OCI-LY1 (cell line): ENCODE data around the gene OR2A2.

Experiments
- H2AFZ ChIP-seq: fragments of 200-600 bp; sonication (generic), shearing (Covaris generic); 2 replicates; pipeline ENCODE4 v1.6.0; 2014; ENCODE audit warnings: antibody characterized with exemption, mild to moderate bottlenecking, low read length
- H3F3A ChIP-seq: fragments of 200-600 bp; sonication (generic), shearing (Covaris generic); 2 replicates; pipeline ENCODE4 v1.6.0; 2014; ENCODE audit warnings: mild to moderate bottlenecking, antibody characterized with exemption, low read length, moderate library complexity; ENCODE audit not compliant: insufficient read depth
- H3K27ac ChIP-seq: fragments of 200-600 bp; sonication (generic); 2 replicates; pipeline ENCODE4 v1.5.1; 2014; ENCODE audit warnings: low read length, mixed run types, mild to moderate bottlenecking, low read depth; ENCODE audit not compliant: poor library complexity, severe bottlenecking
- H3K27me3 ChIP-seq: fragments of 200-600 bp; sonication (generic); 2 replicates; pipeline ENCODE4 v1.6.0; 2014; ENCODE audit warnings: antibody characterized with exemption, mild to moderate bottlenecking, low read length, moderate library complexity; ENCODE audit not compliant: insufficient read depth
- H3K36me3 ChIP-seq: fragments of 200-600 bp; sonication (generic); 2 replicates; pipeline ENCODE4 v1.6.1; 2014; ENCODE audit warnings: mild to moderate bottlenecking, antibody characterized with exemption, low read length, moderate library complexity, mixed read lengths; ENCODE audit not compliant: insufficient read depth
- H3K4me1 ChIP-seq: fragments of 200-600 bp; sonication (generic); 2 replicates; pipeline ENCODE4 v1.5.1; 2014; ENCODE audit warnings: mild to moderate bottlenecking, low read length, moderate library complexity; ENCODE audit not compliant: insufficient read depth, severe bottlenecking
- H3K4me2 ChIP-seq: fragments of 200-600 bp; sonication (generic), shearing (Covaris generic); 2 replicates; pipeline ENCODE4 v1.6.1; 2014; ENCODE audit warnings: low read length
- H3K4me3 ChIP-seq: fragments of 200-600 bp; sonication (generic); 2 replicates; pipeline ENCODE4 v1.5.1; 2014; ENCODE audit warnings: low read length, low read depth, mild to moderate bottlenecking, mixed read lengths; ENCODE audit not compliant: poor library complexity, severe bottlenecking
- H3K79me2 ChIP-seq: fragments of 200-600 bp; shearing (Covaris generic); 2 replicates; pipeline ENCODE4 v1.6.1; 2016; ENCODE audit warnings: mixed run types, low read length, mixed read lengths; ENCODE audit not compliant: insufficient read depth
- H3K9ac ChIP-seq: fragments of 200-600 bp; sonication (generic), shearing (Covaris generic); 2 replicates; pipeline ENCODE4 v1.6.1; 2014; ENCODE audit warnings: mild to moderate bottlenecking, low read length, mixed read lengths
- H3K9me2 ChIP-seq: fragments of 200-600 bp; sonication (generic), shearing (Covaris generic); 2 replicates; pipeline ENCODE4 v1.6.1; 2014; ENCODE audit warnings: low read depth, mild to moderate bottlenecking, low read length, mixed read lengths
- H3K9me3 ChIP-seq: fragments of 200-600 bp; shearing (Covaris generic); 2 replicates; pipeline ENCODE4 v1.6.1; 2014; ENCODE audit warnings: low read length, mixed read lengths
- H4K20me1 ChIP-seq: fragments of 200-600 bp; sonication (generic), shearing (Covaris generic); 2 replicates; pipeline ENCODE4 v1.6.0; 2016; ENCODE audit warnings: mild to moderate bottlenecking, low read length; ENCODE audit not compliant: insufficient read depth
- CTCF ChIP-seq: fragments of 200-600 bp; sonication (generic), shearing (Covaris generic); IDR thresholded peaks from 2 replicates; pipeline ENCODE4 v1.5.1; 2017; ENCODE audit warnings: mild to moderate bottlenecking, antibody characterized with exemption, low read length, moderate library complexity, mixed read lengths
- EZH2 ChIP-seq: fragments of 200-600 bp; sonication (generic), shearing (Covaris generic); IDR thresholded peaks from 2 replicates; pipeline ENCODE4 v1.8.0; 2017; ENCODE audit warnings: borderline replicate concordance, mixed run types, mild to moderate bottlenecking, antibody characterized with exemption, low read length, moderate library complexity, mixed read lengths

The OR2A2 gene

GRCh38 chr7:144130730-144131129 is 21.3 kb downstream of the OR2A2 start:
- H4K20me1 ChIP-seq = no peaks in the 10 kb centered on the region
- no peaks in the 10 kb centered on the region for H3K9me3 ChIP-seq
- TF ChIP-seq CTCF = no peak
- no peak for TF ChIP-seq EZH2

DNA sequence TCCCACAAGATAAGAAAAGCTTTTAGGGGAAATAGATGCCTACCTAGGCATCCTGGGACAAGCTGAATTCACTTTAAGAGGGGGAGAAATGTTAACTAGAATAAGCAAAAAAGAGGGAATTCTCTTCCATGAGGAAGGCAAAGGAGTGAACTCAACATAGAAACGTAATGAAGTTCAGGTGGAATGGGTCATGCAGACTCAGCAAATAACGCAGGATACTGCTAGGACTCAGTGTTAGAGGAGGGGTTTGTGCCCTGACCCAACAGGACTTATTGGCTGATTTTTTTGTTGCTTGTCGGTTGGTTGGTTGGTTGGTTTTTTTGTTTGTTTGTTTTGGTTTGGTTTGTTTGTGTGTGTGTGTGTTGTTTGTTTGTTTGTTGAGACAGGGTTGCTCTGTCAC is 22.9 kb downstream of the OR2A2 start:
- Histone ChIP-seq H3K79me2 (no peaks in the 10 kb centered on the region), H3K4me1 (no peaks in the 10 kb centered on the region), H4K20me1 (no peaks in the 10 kb centered on the region), H3K4me2 (no peak overlapping the region), H2AFZ (no peak overlapping the region), H3K4me3 (no peak overlapping the region), H3F3A (no peaks in the 10 kb centered on the region), H3K9me3 (no peaks in the 10 kb centered on the region), H3K36me3 (no peaks in the 10 kb centered on the region), H3K27ac (no peak overlapping the region), H3K9me2 (no peaks in the 10 kb centered on the region), H3K27me3 (no peaks in the 10 kb centered on the region), H3K9ac (no peak overlapping the region)
- TF ChIP-seq CTCF (no peak), EZH2 (no peak)

More at GRCh38 chr7:144130730-144131129, 21.3 kb downstream of the OR2A2 start:
- Histone ChIP-seq H3K9me2 (no peaks in the 10 kb centered on the region), H3F3A (no peaks in the 10 kb centered on the region), H3K4me2 (no peak overlapping the region), H3K4me3 (no peak overlapping the region), H3K9ac (no peak overlapping the region), H3K36me3 (no peaks in the 10 kb centered on the region), H3K27me3 (no peaks in the 10 kb centered on the region), H3K79me2 (no peaks in the 10 kb centered on the region), H3K27ac (no peak overlapping the region), H3K4me1 (no peaks in the 10 kb centered on the region), H2AFZ (no peak overlapping the region)

DNA sequence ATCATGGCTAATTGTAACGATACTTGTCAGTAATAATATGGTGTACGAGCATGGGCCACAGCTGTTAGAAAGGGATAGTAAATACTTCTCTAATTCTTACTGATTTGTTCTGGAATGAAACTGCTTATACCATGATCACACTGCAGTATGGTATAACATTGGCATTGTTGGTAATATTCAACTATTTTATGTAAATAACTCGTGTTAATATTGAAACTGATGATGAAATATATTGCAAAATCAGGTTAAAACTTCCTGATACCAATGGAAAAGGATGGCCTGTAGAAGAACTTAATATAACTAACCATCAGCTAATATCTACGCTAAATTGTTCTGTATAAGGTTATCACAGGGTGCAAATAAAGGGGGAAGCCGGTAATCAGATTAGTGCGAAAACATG is 23.9 kb downstream of the OR2A2 start:
- no peak overlapping the region for H2AFZ ChIP-seq
- H3K9me3 ChIP-seq = no peaks in the 10 kb centered on the region
- H3K27me3 ChIP-seq = no peaks in the 10 kb centered on the region
- H3K79me2 ChIP-seq = no peaks in the 10 kb centered on the region
- no peak overlapping the region for H3K9ac ChIP-seq
- H3K4me1 ChIP-seq = no peaks in the 10 kb centered on the region
- H3F3A ChIP-seq = no peaks in the 10 kb centered on the region
- no peak overlapping the region for H3K4me3 ChIP-seq
- no peaks in the 10 kb centered on the region for H3K36me3 ChIP-seq
- no peaks in the 10 kb centered on the region for H4K20me1 ChIP-seq
- no peaks in the 10 kb centered on the region for H3K9me2 ChIP-seq
- H3K4me2 ChIP-seq = no peak overlapping the region
- TF ChIP-seq CTCF = no peak
- no peak for TF ChIP-seq EZH2
- H3K27ac ChIP-seq = no peak overlapping the region
